Sigmoid colon (tissue), 4 donors: ENCODE measurements around the gene DENND4B.

Experiments
- CTCF ChIP-seq, 4 experiments: fragments of 450-650 bp in 3 of 4; fragments of 200-600 bp in 1 of 4; IDR thresholded peaks; one replicate each; pipeline ENCODE4 v1.5.1; 2016 to 2019; ENCODE audit warnings: antibody characterized with exemption in 4 of 4, mild to moderate bottlenecking in 3 of 4, moderate library complexity in 2 of 4
- EP300 ChIP-seq, 4 donors: sonication (generic); formaldehyde crosslinking; IDR thresholded peaks; one replicate each; pipeline ENCODE4 v1.6.1; 2017; ENCODE audit warnings: antibody characterized with exemption in 4 of 4
- POLR2A ChIP-seq, 2 donors: fragments of 450-650 bp; IDR thresholded peaks; one replicate each; pipeline ENCODE4 v1.6.1; 2016; ENCODE audit warnings: antibody characterized with exemption in 2 of 2, mild to moderate bottlenecking in 2 of 2, moderate library complexity in 2 of 2
- POLR2AphosphoS5 ChIP-seq, 4 donors: sonication (generic); formaldehyde crosslinking; IDR thresholded peaks; one replicate each; pipeline ENCODE4 v1.6.1; 2017; ENCODE audit warnings: antibody characterized with exemption in 4 of 4

- TF ChIP-seq CTCF (IDR thresholded peaks at IDR 0.05) (no peak), POLR2AphosphoS5 (IDR thresholded peaks at IDR 0.05) (no peak), POLR2A (IDR thresholded peaks at IDR 0.05) (no peak), EP300 (IDR thresholded peaks at IDR 0.05) (no peak)
These were observed 27.0 kb upstream of the DENND4B start for GRCh38 chr1:153973525-153973924.
